ENCODE data around the gene PLIN4.

Gene PLIN4

DNA sequence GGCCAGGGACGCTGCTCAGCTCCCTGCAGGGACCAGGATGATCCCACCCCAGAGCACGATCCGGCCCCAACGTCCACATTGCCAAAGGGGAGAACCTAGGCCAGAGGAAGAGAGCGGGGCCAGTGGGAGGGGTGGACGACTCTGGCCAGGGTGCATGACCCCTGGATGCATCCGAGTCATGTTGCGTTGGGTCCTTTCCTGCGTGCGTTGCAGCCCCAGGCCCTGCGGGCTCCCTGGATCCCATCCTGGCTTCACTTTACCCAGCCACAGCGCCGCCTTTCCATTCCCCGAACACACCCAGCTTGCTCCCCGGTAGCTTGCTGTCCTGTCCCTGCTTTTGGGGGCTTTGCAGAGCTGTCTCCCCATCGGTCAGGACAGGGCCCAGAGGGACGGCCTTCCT, 10.5 kb downstream of the PLIN4 start:
- DNase-seq (ENCODE audit: extremely low read depth in 1 of 2, low read depth in 1 of 2), result no peak

DNA sequence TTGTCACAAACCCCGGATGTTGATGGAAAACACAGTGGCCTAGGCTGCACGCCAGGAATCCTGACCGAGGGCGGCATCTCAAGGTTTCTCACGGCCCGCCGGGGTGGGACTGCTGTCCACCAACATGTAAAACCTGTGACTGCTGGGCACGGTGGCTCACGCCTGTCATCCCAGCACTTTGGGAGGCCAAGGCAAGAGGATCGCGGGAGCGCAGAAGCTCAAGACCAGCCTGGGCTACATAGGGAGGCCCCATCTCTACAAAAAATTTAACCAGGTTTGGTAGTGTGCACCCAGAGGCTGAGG, 11.2 kb downstream of the PLIN4 start:
- DNase-seq (ENCODE audit: extremely low read depth in 1 of 2, low read depth in 1 of 2), result no peak

DNA sequence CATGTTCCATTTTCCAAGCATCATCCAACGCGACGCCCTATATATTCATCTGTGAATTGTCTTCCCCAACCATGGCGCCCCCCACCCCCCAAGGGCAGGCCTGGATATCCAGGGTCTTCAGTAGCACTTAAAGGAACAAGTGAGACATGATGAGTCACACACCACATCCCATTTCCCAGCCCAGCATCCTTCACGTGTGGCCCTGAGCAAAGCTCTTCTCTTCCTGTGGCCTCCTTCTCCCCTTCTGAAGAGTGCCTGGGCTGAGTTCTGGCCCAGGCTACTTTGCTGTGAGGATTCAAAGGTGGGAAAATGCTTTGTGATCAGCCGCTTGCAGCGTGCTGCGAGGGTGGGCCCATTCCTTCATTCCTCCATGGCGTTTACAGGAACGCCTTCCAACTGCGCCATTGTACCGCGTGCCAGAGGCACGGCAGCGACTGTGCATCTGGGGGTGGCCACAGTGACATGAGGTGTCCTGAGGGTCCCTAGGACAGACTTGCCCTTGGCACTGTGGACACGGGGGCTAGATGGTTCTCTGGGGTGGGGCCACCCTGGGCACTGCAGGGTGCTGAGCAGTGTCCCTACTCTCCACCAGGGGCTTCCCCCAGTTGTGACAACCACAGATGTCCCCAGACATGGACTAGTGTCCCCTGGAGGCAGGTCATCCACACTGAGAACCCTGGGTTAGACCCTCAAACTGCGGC, 11.7 kb downstream of the PLIN4 start:
- DNase-seq (ENCODE audit: extremely low read depth in 1 of 2, low read depth in 1 of 2), result no peak

DNA sequence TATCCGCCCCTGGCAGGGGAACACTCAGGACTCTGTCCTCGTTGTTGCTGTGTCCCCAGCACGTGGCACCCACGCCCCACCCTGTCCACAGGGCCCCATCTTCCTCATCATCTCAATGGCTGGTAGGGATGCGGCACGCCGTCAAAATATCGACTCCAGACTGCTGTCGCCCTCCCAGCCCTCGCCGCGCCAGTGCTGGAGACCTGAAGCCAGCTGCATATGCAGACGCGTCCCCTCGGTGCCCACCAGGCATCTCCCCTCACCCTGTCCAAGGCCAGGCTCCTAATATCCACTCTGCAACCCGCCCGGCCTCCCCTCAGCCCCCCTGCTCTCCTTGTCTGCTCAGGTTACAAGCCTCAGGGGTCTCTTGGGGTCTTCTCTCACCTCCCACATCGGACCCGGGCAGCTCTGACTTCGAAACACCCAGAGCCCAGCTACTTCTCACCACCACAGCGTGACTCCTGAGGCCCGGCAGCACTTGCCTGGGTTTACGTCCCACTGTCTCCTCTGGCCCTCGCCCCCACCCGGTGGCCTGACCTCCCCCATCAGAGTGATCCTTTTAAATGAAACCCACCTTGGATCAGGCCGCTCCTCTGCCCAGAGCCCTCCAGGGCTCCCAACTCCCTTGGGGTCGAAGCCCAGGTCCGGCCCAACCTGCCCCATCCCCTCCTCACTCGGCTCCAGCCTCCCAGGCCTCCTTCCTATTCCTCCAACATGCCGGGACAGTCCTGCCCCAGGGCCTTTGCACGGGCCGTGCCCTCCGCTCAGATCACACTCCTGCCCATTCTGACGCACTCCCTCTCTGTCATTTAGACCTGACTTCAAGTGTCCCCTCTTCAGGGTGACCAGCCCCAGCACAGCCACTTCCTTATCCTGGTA, 12.5 kb downstream of the PLIN4 start:
- no peak for DNase-seq (ENCODE audit: extremely low read depth in 1 of 2, low read depth in 1 of 2)

DNA sequence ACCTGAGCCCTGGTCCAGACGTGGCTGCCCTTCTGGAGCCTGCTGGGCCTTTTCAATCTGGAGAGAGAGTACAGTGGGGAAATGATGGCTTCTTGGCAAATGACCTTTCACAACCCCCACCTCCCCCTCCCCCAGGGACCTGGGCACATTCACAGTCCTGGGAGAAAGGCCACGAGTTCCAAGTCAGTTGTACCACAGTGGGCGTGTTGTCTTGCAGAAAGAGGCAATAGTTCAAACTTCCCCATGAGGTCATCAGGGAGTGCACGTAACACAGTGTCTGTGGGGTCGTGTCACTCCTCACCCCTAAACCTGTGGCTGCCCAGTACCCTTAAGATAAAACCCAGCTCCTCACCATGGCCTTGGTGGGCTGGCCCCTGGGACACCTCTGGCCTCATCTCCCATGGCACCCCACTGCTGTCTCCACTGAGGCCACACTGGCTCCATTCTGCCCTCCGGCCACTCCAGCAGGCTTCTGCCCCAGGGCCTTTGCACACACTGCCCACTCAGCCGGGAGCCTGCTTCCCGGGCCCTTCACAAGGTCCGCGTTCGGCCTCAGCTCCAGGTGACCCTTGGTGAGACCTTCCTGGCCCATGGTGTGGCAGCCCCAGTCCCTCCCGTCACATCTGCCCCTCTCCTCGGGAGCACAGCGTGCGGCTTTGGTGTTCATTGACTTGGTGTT, 13.3 kb downstream of the PLIN4 start:
- DNase-seq (ENCODE audit: extremely low read depth in 1 of 2, low read depth in 1 of 2), result no peak

DNA sequence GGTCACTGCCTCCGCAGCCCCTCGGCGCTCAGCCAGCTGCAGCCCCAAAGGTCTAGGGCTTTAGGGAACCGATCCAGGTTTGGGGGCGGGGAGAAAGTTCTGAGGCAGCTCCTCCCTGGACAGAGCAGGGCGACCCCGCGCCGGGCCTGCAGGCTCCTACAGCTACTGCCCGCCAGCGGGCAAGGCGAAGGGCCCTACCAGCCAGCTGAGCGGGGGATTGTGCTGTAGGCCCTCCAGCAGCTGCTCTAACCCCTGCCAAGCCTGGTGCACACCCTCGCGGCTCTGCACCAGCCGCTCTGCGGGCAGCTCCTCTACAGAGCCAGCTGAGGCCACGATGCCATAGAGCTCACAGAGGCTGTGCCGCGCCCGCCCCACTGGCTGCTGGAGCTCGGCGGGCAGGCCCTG, 14.0 kb downstream of the PLIN4 start:
- DNase-seq (ENCODE audit: extremely low read depth in 1 of 2, low read depth in 1 of 2), result no peak

DNA sequence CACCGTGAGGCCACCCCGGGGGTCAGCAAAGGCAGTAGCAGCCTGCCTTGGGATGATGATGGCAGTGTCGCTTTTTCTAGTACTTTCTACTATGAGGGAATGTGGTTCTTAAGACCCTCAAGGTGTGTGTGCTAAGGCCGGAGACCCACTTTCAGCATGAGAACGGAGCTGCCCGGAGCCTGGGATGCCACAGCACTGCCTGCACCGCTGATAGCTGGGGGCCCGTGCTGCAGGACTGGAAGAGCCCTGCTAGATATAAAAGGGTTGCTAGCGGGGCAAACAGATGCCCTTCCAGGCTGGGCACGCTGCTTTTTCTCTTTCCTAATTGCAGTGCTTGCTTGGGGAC, 14.5 kb downstream of the PLIN4 start:
- DNase-seq (ENCODE audit: extremely low read depth in 1 of 2, low read depth in 1 of 2), result no peak

DNA sequence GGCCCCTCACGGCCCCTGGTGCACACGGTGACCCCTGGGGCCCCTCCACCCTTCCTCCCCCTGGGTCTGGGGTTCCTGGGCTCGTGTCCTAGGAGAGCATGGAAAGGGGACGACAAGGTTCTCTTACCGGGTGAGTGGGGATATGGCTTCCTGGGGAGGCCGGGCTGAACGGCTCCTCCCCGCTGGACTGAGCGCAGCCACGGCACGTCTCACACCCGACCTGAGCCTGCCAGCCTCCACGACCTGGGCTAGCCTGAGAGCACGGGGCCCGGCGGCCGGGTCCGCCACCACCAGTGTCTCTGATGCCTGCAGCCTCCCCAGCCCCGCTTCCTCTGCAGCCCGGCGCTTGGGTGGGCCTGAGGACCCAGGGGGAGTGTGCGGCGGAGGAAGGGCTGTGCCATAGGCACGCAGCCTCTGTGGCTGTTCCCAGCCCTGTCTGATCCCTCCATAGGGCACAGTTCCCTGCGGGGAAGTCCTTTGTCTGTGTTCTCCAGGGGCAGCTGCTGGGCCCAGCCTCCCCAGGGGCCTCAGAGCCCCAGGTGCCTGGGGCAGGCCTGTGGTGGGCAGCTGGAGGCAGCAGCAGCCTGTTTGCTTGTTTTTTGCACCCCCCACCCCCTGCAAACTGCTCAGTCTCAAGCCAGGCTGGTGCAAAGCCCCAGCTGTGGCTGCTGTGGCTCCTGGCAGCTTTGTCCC, 15.0 kb downstream of the PLIN4 start:
- DNase-seq (ENCODE audit: extremely low read depth in 1 of 2, low read depth in 1 of 2), result no peak

DNA sequence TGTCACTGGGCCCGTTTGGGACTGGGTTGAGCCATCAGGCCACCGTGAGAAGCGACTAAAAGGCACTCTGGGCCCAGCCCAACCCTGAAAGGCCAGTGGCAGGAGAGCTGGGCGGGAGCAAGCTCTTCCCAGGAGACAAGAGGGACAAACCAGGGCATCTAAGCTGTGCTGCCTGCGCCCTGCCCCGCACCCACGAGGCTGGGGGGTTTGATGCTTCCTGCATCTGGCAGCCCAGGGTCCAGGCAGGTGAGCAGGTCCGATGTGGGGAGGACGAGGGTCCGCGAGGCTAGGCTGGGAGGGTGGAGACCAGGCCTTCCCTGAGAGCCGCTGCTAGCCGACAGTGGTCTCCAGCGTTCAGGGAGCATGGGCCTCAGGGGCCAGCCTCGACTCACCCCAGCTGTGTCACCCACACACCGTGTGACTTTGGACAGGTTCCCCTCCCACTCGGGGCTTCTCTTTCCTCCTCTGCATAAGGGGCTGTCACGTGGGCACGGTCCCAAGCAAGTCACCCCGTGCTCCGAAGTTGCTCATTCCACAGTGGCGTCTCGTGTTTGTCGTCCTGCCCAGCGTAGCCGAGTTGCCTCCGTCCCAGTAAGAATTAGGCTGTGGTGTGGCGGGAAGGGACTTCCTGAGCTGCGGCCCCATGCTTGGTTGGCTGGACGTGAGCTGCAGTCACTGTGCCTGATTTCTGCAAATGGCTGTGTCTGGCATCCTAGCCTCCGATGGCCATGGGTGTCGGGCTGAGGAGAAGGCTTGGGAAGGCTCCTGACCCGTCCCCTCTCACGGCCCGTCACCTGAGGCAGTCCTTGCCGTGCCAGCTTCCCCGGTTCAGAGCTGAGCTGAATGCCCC, 15.8 kb downstream of the PLIN4 start:
- DNase-seq (ENCODE audit: extremely low read depth in 1 of 2, low read depth in 1 of 2), result no peak

DNA sequence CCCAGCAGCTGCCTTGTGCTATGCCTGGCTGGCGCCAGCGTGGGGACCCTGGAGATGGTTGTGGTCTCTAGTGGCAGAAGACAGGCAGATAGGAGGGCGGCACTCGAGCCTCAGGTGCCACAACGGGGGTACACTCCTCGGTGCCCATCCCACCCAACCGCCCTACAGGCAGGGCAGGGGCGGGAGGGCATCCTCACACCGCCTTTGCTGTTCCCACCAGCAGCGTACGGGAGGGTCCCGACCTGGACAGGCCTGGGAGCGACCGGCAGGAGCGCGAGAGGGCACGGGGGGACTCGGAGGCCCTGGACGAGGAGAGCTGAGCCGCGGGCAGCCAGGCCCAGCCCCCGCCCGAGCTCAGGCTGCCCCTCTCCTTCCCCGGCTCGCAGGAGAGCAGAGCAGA, 16.6 kb downstream of the PLIN4 start:
- no peak for DNase-seq (ENCODE audit: extremely low read depth in 1 of 2, low read depth in 1 of 2)

DNA sequence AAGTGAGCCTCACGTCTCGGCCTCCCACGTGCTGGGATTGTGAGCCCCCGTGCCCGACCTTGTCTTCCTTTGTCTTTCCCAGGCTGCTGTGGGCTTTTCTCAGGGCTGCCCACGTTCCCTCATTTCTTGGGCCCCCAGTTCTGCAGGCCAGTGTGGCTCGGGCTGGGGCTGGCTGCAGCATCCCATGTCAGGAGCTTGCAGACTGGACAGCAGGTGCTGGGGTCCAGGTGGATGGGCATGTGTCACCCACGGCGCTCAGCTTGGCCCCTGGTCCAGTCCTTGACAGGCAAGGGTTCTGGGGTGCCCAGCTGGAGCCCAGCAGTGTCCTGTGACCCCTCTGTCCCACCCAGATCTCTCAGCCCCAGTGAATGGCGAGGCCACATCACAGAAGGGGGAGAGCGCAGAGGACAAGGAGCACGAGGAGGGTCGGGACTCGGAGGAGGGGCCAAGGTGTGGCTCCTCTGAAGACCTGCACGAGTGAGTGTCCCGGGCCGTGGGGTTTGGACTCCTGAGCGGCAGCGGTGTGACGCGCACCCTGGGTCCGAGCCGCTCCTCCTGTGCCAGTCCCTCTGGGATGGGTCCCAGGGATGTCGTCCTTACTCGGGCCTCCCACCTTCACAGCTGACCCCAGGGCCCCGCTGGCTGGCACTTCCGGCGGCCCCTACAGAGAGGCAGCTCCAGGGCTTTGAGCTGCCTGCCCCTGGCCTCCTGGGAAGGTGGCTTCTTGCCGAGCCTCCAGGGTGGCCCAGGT, 17.3 kb downstream of the PLIN4 start:
- DNase-seq (ENCODE audit: extremely low read depth in 1 of 2, low read depth in 1 of 2), result no peak

DNA sequence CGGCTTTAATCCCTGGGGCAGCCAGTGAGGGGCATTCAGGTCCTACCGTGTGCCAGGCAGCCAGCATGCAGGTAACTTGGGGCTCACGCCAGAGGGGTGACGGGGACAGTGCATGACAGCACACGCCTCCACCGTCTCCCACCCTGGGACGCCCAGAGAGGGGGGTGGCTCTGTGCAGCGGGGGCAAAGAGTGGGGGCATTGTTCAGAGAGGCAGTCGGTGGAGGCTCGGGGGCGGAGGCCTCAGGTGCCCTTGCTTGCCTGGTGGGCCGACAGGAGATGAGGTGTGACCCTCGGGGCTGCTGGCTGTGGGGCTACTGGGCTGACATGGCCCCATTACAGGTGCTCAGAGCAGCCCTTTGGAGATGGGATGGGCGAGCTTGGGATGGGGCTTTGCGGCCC, 18.4 kb downstream of the PLIN4 start:
- DNase-seq (ENCODE audit: extremely low read depth in 1 of 2, low read depth in 1 of 2), result no peak

DNA sequence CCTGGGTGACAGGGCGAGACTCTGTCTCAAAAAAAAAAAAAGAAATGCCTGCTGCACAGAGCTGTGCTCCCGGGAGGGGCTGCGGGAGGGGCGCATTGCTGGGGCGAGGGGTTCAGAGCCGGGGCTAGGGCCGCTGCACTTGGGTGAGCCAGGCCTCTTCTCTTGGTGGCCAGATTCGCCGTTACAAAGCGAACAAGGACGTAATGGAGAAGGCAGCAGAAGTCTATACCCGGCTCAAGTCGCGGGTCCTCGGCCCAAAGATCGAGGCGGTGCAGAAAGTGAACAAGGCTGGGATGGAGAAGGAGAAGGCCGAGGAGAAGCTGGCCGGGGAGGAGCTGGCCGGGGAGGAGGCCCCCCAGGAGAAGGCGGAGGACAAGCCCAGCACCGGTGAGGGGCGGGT, 19.0 kb downstream of the PLIN4 start:
- DNase-seq (ENCODE audit: extremely low read depth in 1 of 2, low read depth in 1 of 2), result no peak

DNA sequence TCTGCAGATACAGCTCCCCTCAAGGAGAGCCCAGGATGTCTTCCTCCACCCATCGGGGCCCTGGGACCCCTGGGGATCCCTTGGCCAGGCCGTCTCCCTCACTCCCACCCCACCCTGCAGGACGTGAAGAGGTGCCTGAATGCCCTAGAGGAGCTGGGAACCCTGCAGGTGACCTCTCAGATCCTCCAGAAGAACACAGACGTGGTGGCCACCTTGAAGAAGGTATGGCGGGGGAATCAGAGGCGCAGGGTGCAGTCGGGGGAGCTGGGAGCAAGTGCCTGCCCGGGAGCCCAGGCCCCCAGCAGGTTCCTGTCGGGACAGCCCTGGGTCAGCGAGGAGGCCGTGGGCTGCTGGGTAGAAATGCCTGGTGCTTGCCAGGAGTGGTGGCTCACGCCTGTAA, 19.6 kb downstream of the PLIN4 start:
- DNase-seq (ENCODE audit: extremely low read depth in 1 of 2, low read depth in 1 of 2), result no peak

DNA sequence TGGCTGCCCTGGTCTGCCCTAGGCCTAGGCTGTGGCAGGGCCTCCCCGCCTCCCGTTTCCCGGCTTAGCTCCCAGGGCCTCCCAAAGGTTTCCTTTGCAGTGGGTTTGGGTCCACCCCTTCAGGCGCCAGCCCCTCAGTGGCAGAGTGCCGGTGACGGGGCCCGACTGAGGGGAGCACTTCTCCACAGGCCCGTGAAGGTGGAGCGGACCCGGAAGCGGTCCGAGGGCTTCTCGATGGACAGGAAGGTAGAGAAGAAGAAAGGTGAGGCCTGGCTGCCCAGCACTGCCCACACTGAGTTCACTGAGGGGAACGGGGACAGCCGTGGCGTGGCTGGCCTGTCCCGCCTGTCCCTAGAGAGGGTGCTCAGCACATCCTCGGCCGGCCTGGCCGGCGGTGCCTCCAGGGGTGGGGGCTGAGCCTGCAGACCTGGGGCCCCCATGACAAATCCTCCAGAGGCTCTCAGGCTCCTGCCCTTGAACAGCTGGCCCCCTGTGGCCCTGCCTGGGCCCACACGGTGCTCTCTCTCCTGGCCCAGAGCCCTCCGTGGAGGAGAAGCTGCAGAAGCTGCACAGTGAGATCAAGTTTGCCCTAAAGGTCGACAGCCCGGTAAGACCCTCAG, 20.4 kb downstream of the PLIN4 start:
- DNase-seq (ENCODE audit: extremely low read depth in 1 of 2, low read depth in 1 of 2), result no peak

DNA sequence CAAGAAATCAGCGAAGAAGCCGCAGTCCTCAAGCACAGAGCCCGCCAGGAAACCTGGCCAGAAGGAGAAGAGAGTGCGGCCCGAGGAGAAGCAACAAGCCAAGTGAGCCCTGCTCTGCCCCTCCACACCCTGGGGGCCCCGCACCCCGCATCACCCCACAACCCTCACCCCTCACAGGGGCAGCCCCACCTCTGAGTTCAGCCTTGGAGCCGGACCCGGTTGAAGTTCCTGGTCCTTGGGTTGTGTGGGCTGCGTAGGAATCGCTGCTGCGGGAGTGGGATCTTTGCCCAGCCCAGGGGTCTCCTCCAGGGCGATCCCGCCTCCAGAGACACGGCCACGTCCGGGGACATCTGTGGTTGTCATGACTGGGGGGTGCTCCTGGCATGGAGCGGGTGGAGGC, 22.0 kb downstream of the PLIN4 start:
- no peak for DNase-seq (ENCODE audit: extremely low read depth in 1 of 2, low read depth in 1 of 2)

DNA sequence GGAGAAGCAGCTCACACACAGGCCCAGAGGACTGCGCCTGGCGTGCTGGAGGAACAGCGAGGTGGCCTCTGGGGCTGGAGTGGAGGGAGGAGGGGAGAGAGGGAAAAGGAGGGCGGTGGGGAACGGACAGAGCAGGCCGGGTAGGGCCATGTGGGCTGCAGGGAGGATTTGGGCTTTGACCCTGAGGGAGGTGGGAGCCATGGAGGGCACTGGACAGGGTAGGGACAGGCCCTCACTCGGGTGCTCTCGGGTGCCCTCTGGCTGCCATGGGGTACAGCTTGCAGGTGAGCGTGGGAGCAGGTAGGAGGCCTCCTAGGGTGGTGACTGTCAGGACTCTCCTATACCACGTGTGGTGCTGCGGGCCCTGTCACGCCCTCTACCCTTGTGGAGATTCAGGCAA, 22.8 kb downstream of the PLIN4 start:
- no peak for DNase-seq (ENCODE audit: extremely low read depth in 1 of 2, low read depth in 1 of 2)

DNA sequence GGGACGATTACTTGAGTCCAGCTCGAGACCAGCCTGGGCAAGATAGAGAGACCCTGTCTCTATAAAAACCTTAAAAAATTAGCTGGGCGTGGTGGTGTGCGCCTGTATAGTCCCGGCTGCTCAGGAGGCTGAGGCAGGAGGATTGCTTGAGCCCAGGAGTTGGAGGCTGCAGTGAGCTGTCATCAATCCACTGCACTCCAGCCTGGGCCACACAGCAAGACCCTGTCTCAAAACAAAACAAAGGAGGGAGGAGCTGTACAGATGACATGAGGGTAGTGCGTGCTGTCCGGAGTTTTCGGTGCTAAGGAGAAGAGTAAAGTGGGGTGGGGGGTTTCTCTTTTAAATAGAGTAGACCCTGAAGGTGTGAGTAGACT, 23.6 kb downstream of the PLIN4 start:
- DNase-seq (ENCODE audit: extremely low read depth in 1 of 2, low read depth in 1 of 2), result no peak

DNA sequence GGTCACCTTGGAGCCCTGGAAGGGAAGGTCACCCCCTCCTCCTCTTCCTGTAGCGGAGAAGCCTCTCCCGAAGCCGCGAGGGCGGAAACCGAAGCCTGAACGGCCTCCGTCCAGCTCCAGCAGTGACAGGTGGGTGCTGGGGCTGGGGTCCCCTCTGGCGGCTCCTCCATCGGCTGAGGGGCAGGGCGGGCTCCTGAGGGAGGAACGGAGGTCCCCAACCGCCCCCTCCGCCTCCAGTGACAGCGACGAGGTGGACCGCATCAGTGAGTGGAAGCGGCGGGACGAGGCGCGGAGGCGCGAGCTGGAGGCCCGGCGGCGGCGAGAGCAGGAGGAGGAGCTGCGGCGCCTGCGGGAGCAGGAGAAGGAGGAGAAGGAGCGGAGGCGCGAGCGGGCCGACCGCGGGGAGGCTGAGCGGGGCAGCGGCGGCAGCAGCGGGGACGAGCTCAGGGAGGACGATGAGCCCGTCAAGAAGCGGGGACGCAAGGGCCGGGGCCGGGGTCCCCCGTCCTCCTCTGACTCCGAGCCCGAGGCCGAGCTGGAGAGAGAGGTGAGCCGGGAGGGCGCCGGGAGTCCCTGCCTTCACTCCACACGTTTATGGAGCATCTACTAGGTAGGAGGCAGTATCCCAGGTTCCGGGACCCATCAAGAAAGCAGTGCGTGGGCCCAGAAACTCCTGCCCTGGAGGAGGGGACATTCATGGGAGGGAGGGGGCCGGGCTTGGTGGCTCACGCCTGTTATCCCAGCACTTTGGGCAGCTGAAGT, 24.2 kb downstream of the PLIN4 start:
- no peak for DNase-seq (ENCODE audit: extremely low read depth in 1 of 2, low read depth in 1 of 2)

Data from stimulated activated CD8-positive, alpha-beta memory T cell treated with anti-CD3 and anti-CD28 coated beads, Interleukin-7, amount 100 ng/mL, for 48 hours (primary cell).